B cell (primary cell): Measurements from ENCODE around the gene NFATC2. TPM values are rescaled to one million over a fixed set of nuclear protein-coding genes. Genes with fewer than 3 reads are reported as not detected.

Source experiments
- ATAC-seq: fragments of 200-7000 bp; cut with Tn5 transposase; one replicate; pipeline ENCODE4 v1.10.0; 2021; ENCODE audit warnings: low read depth, mild to moderate bottlenecking, moderate number of reproducible peaks, moderate library complexity
- CTCF ChIA-PET: fragments of 350-600 bp; sonication (Branson Sonifier 250); formaldehyde crosslinking; loops from one replicate; lab custom pipeline; 2021; ENCODE audit warnings: antibody characterized with exemption, inconsistent platforms; lab: Charles Lee
- POLR2A ChIA-PET: fragments of 350-600 bp; sonication (Branson Sonifier 250); formaldehyde crosslinking; loops from one replicate; lab custom pipeline; 2021; ENCODE audit warnings: antibody characterized with exemption; lab: Charles Lee
- DNase-seq: peaks from one replicate; pipeline ENCODE4 v3.0.0; 2013
- H2AFZ ChIP-seq: 2 replicates; pipeline ENCODE4 v1.6.1; 2012; ENCODE audit warnings: mild to moderate bottlenecking, low read depth, low read length; ENCODE audit not compliant: insufficient read depth, poor library complexity, severe bottlenecking
- H3K27ac ChIP-seq, 2 donors: 1 replicate in 1 of 2; 2 replicates in 1 of 2; pipeline ENCODE4 v1.5.1; 2012 to 2013; ENCODE audit warnings: low read length in 2 of 2, mild to moderate bottlenecking in 2 of 2, moderate library complexity in 1 of 2
- H3K27me3 ChIP-seq, 4 experiments: fragments of 200-600 bp in 1 of 4; sonication (generic) in 1 of 4; replicated peaks in 1 of 4; 1 replicate in 2 of 4; 2 replicates in 2 of 4; pipeline versions ENCODE4 v1.6.1 to v1.7.0; 2013 to 2016; ENCODE audit warnings: low read length in 3 of 4, mild to moderate bottlenecking in 2 of 4, mixed read lengths in 1 of 4, moderate library complexity in 1 of 4; ENCODE audit not compliant: insufficient read depth in 4 of 4, control insufficient read depth in 3 of 4; ENCODE audit errors: control extremely low read depth in 1 of 4
- H3K36me3 ChIP-seq, 2 experiments: replicated peaks in 1 of 2; 1 replicate in 1 of 2; 2 replicates in 1 of 2; pipeline versions ENCODE4 v1.6.1 to v1.7.1; 2013; ENCODE audit warnings: low read length in 1 of 2; ENCODE audit not compliant: insufficient read depth in 2 of 2, control insufficient read depth in 1 of 2; ENCODE audit errors: control extremely low read depth in 1 of 2, extremely low read depth in 1 of 2
- H3K4me1 ChIP-seq, 2 donors: fragments of 200-600 bp in 1 of 2; sonication (generic) in 1 of 2; 1 replicate in 1 of 2; 2 replicates in 1 of 2; pipeline versions ENCODE4 v1.5.1 to v1.6.1; 2013 to 2017; ENCODE audit warnings: low read length in 2 of 2; ENCODE audit not compliant: control insufficient read depth in 2 of 2, insufficient read depth in 2 of 2
- H3K4me2 ChIP-seq: replicated peaks from 2 replicates; pipeline ENCODE3; 2012; ENCODE audit warnings: mild to moderate bottlenecking, low read depth, low read length; ENCODE audit not compliant: poor library complexity, severe bottlenecking
- H3K4me3 ChIP-seq, 5 experiments: fragments of 200-600 bp in 1 of 5; sonication (generic) in 1 of 5; 1 replicate in 3 of 5; 2 replicates in 2 of 5; pipeline versions ENCODE4 v1.5.1 to v1.7.0; 2011 to 2016; ENCODE audit warnings: low read length in 4 of 5, mild to moderate bottlenecking in 4 of 5, low read depth in 2 of 5, control low read depth in 1 of 5, moderate library complexity in 1 of 5; ENCODE audit not compliant: insufficient read depth in 1 of 5; ENCODE audit errors: control extremely low read depth in 1 of 5, extremely low read depth in 1 of 5
- H3K79me2 ChIP-seq: fragments of 200-600 bp; sonication (generic); one replicate; pipeline ENCODE4 v1.6.0; 2016; ENCODE audit warnings: low read length; ENCODE audit not compliant: control insufficient read depth, insufficient read depth
- H3K9ac ChIP-seq: fragments of 200-600 bp; sonication (generic); 2 replicates; pipeline ENCODE4 v1.6.1; 2017; ENCODE audit warnings: mild to moderate bottlenecking, low read length, moderate library complexity
- H3K9me3 ChIP-seq, 3 donors: one replicate each; pipeline versions ENCODE4 v1.6.1 to v1.7.1; 2013; ENCODE audit warnings: low read length in 2 of 3; ENCODE audit not compliant: control insufficient read depth in 2 of 3, insufficient read depth in 1 of 3; ENCODE audit errors: control extremely low read depth in 1 of 3
- H4K20me1 ChIP-seq: 2 replicates; pipeline ENCODE4 v1.6.0; 2012; ENCODE audit warnings: mild to moderate bottlenecking, low read length; ENCODE audit not compliant: insufficient read depth, control insufficient read depth, poor library complexity, severe bottlenecking
- H3K27ac Mint-ChIP-seq: one replicate; pipeline ENCODE4 v1.8.0; 2021; ENCODE audit warnings: mixed read lengths
- H3K27me3 Mint-ChIP-seq: one replicate; pipeline ENCODE4 v1.8.0; 2021; ENCODE audit warnings: mixed read lengths
- H3K4me1 Mint-ChIP-seq: one replicate; pipeline ENCODE4 v1.8.0; 2021; ENCODE audit warnings: mixed read lengths
- H3K4me3 Mint-ChIP-seq: one replicate; pipeline ENCODE4 v1.8.0; 2021; ENCODE audit warnings: mixed read lengths
- H3K9me3 Mint-ChIP-seq: one replicate; pipeline ENCODE4 v1.8.0; 2022; ENCODE audit warnings: mixed read lengths; ENCODE audit not compliant: insufficient read depth
- CTCF ChIP-seq: fragments of 200-600 bp; IDR thresholded peaks from one replicate; pipeline ENCODE4 v1.8.0; 2022; ENCODE audit warnings: antibody characterized with exemption, mild to moderate bottlenecking
- EZH2 ChIP-seq: IDR thresholded peaks from 2 replicates; pipeline ENCODE4 v1.6.1; 2012; ENCODE audit warnings: borderline replicate concordance, low read depth, mild to moderate bottlenecking, moderate library complexity, low read length; ENCODE audit not compliant: insufficient read depth, poor library complexity, severe bottlenecking
- WGBS: methylation state at CpG from one replicate; pipeline ENCODE4 v1.1.5; 2013; ENCODE audit warnings: missing lambda C conversion rate; ENCODE audit not compliant: insufficient coverage; 5-methylcytosine and 5-hydroxymethylcytosine counted together
- intact Hi-C: fragments of 100-400 bp; cut with micrococcal nuclease; formaldehyde crosslinking; loops from one replicate; pipeline ENCODE4 v1.10.0; 2022
- polyA plus RNA-seq: library from polyadenylated mRNA; depleted of rRNA; stranded (reverse); fragments of >200 nt; gene quantifications from 2 replicates; pipeline ENCODE4 v1.2.3, GENCODE V29; 2012
- total RNA-seq, 2 donors: library from RNA; stranded (reverse); fragments of 120-200 nt in 1 of 2; gene quantifications; 1 replicate in 1 of 2; 2 replicates in 1 of 2; pipeline versions ENCODE4 v1.2.3 to v1.2.4, GENCODE V29; 2013 to 2022

NFATC2 gene
- total and polyA plus RNA-seq, 2 donors (not counting 1 experiment from before 2014, with no cell fraction given) = 10.1 to 38.0 TPM

- H3K9me3 Mint-ChIP-seq = no peaks in the 10 kb centered on the region
- peaks cover 51% of the 10 kb centered on the region for H4K20me1 ChIP-seq
- peaks cover 96% of the 10 kb centered on the region for H3K79me2 ChIP-seq
- no peak overlapping the region for H2AFZ ChIP-seq
- no peaks in the 10 kb centered on the region for H3K27me3 ChIP-seq
- no peak overlapping the region for H3K4me3 Mint-ChIP-seq
- H3K4me1 Mint-ChIP-seq = peaks cover 49% of the 10 kb centered on the region
- 92% methylated on average over 11 of the region's 11 CpGs for WGBS
- H3K4me2 ChIP-seq = no peak overlapping the region
- ATAC-seq (no peak), DNase-seq (no peak)
- no peak overlapping the region for H3K4me3 ChIP-seq
- TF ChIP-seq EZH2 (no peak), CTCF (no peak)
- intact Hi-C loops = loop anchor here (5.0 to 10.0 kb wide), 2 partner anchors 36 to 103 kb away; no protein-coding TSS in a partner anchor
- peaks cover 0 to 67% of the 10 kb centered on the region in 2 experiments for H3K36me3 ChIP-seq
- ChIA-PET CTCF (interaction anchor here (0.7 to 1.9 kb wide), 2 partner anchors 104 to 205 kb away, joined by 3 to 7 read pairs; no protein-coding TSS in a partner anchor), POLR2A (no interaction called here)
- H3K27me3 Mint-ChIP-seq = no peaks in the 10 kb centered on the region
- peak overlapping the region; percentile 6 for H3K27ac Mint-ChIP-seq
- H3K4me1 ChIP-seq = peaks cover 49 to 56% of the 10 kb centered on the region in 2 donors
- H3K27ac ChIP-seq = no peak overlapping the region
- no peaks in the 10 kb centered on the region for H3K9me3 ChIP-seq
- H3K9ac ChIP-seq = no peak overlapping the region
Observed at GRCh38 chr20:51491393-51491792, 51.1 kb downstream of the NFATC2 start.

GRCh38 chr20:51490635-51491034 lies 51.9 kb downstream of the NFATC2 start:
- WGBS = no CpG with 5 or more reads among the region's 2 CpGs
- no peak overlapping the region for H3K27ac Mint-ChIP-seq
- Histone ChIP-seq H4K20me1 (peaks cover 59% of the 10 kb centered on the region), H3K79me2 (peaks cover 97% of the 10 kb centered on the region), H3K4me2 (no peak overlapping the region), H2AFZ (no peak overlapping the region), H3K27ac (no peak overlapping the region), H3K9me3 (no peaks in the 10 kb centered on the region), H3K9ac (no peak overlapping the region), H3K4me3 (no peak overlapping the region), H3K4me1 (peaks cover 41 to 48% of the 10 kb centered on the region in 2 donors), H3K27me3 (no peaks in the 10 kb centered on the region), H3K36me3 (peaks cover 0 to 66% of the 10 kb centered on the region in 2 experiments)
- ATAC-seq = no peak
- ChIA-PET CTCF (interaction anchor here (0.7 to 1.9 kb wide), 2 partner anchors 104 to 204 kb away, joined by 3 to 7 read pairs; no protein-coding TSS in a partner anchor), POLR2A (no interaction called here)
- DNase-seq = no peak
- TF ChIP-seq EZH2 (no peak), CTCF (no peak)
- H3K9me3 Mint-ChIP-seq = no peaks in the 10 kb centered on the region
- H3K4me3 Mint-ChIP-seq = no peak overlapping the region
- H3K27me3 Mint-ChIP-seq = no peaks in the 10 kb centered on the region
- peaks cover 41% of the 10 kb centered on the region for H3K4me1 Mint-ChIP-seq
- intact Hi-C loops = loop anchor here (5.0 to 10.0 kb wide), 2 partner anchors 37 to 104 kb away; no protein-coding TSS in a partner anchor
